ENCODE results near the gene RNF141.

RNF141 gene

GRCh38 chr11:10499874-10500601 is 40.9 kb downstream of the RNF141 start:
- H3K9ac ChIP-seq (ENCODE audit: low read depth, low read length, poor library complexity), result no peak overlapping the region
- H2BK15ac ChIP-seq (ENCODE audit: low read length), result no peak overlapping the region
- H2BK12ac ChIP-seq (ENCODE audit: low read length), result no peak overlapping the region
- no peaks in the 10 kb centered on the region for H3K9me3 ChIP-seq (replicated peaks in 1 of 2; ENCODE audit: control insufficient read depth in 2 of 2, insufficient read depth in 1 of 2, low read depth in 1 of 2, low read length in 2 of 2)
- H2BK5ac ChIP-seq (ENCODE audit: low read length), result no peak overlapping the region
- no peak overlapping the region for H2AK5ac ChIP-seq (ENCODE audit: low read depth, low read length)
- peak overlapping the region; percentile 0 for H3K23ac ChIP-seq (ENCODE audit: low read depth, low read length, poor library complexity)
- WGBS, 2 donors (ENCODE audit: extremely low coverage in 2 of 2, insufficient read length in 2 of 2, insufficient replicate concordance in 1 of 2), result no CpG with 5 or more reads among the region's 15 CpGs
- H4K8ac ChIP-seq (ENCODE audit: low read depth, low read length), result no peak overlapping the region
- no peak for DNase-seq (ENCODE audit: low spot score)
- H3K4me3 ChIP-seq (ENCODE audit: low read length in 2 of 2), result peak overlapping the region in 1 of 2 donors; percentile 59
- H2AFZ ChIP-seq (ENCODE audit: low read length), result no peak overlapping the region
- H3K27me3 ChIP-seq (ENCODE audit: control insufficient read depth in 3 of 3, insufficient read depth in 3 of 3, low read depth in 1 of 3, low read length in 3 of 3), result no peaks in the 10 kb centered on the region
- H3K36me3 ChIP-seq (replicated peaks in 1 of 2; ENCODE audit: control insufficient read depth in 2 of 2, insufficient read depth in 2 of 2, low read length in 2 of 2), result peaks cover 0 to 2% of the 10 kb centered on the region in 2 donors
- no peak overlapping the region for H3K14ac ChIP-seq (ENCODE audit: low read length)
- H3K18ac ChIP-seq (ENCODE audit: low read length), result no peak overlapping the region
- peaks cover 6 to 8% of the 10 kb centered on the region in 2 donors for H3K4me1 ChIP-seq (ENCODE audit: control insufficient read depth in 2 of 2, insufficient read depth in 1 of 2, low read depth in 1 of 2, low read length in 2 of 2)
- H3K27ac ChIP-seq (replicated peaks; ENCODE audit: low read length), result no peak overlapping the region
- no peak overlapping the region for H3K4ac ChIP-seq (ENCODE audit: low read length)
- H3K4me2 ChIP-seq (ENCODE audit: insufficient read depth, low read length, poor library complexity, severe bottlenecking), result no peak overlapping the region
- no peak overlapping the region for H2BK120ac ChIP-seq (ENCODE audit: low read depth, low read length)
- no peaks in the 10 kb centered on the region for H3K79me1 ChIP-seq (ENCODE audit: low read depth, low read length)
- no peak overlapping the region for H4K91ac ChIP-seq (ENCODE audit: low read depth, low read length, poor library complexity)

GRCh38 chr11:10499452-10499851 is 41.5 kb downstream of the RNF141 start:
- no CpG with 5 or more reads among the region's 5 CpGs for WGBS, 2 donors (ENCODE audit: extremely low coverage in 2 of 2, insufficient read length in 2 of 2, insufficient replicate concordance in 1 of 2)
- Histone ChIP-seq H3K4ac (ENCODE audit: low read length) (no peak overlapping the region), H3K27me3 (ENCODE audit: control insufficient read depth in 3 of 3, insufficient read depth in 3 of 3, low read depth in 1 of 3, low read length in 3 of 3) (no peaks in the 10 kb centered on the region), H4K91ac (ENCODE audit: low read depth, low read length, poor library complexity) (no peak overlapping the region), H4K8ac (ENCODE audit: low read depth, low read length) (no peak overlapping the region), H2BK5ac (ENCODE audit: low read length) (no peak overlapping the region), H3K4me2 (ENCODE audit: insufficient read depth, low read length, poor library complexity, severe bottlenecking) (no peak overlapping the region), H3K14ac (ENCODE audit: low read length) (no peak overlapping the region), H3K9ac (ENCODE audit: low read depth, low read length, poor library complexity) (no peak overlapping the region), H3K4me3 (ENCODE audit: low read length in 2 of 2) (peak overlapping the region in 1 of 2 donors; percentile 6), H3K79me1 (ENCODE audit: low read depth, low read length) (no peaks in the 10 kb centered on the region), H2AK5ac (ENCODE audit: low read depth, low read length) (no peak overlapping the region), H3K18ac (ENCODE audit: low read length) (no peak overlapping the region), H2AFZ (ENCODE audit: low read length) (no peak overlapping the region), H3K27ac (replicated peaks; ENCODE audit: low read length) (no peak overlapping the region), H3K36me3 (replicated peaks in 1 of 2; ENCODE audit: control insufficient read depth in 2 of 2, insufficient read depth in 2 of 2, low read length in 2 of 2) (peaks cover 0 to 2% of the 10 kb centered on the region in 2 donors), H2BK12ac (ENCODE audit: low read length) (no peak overlapping the region), H3K23ac (ENCODE audit: low read depth, low read length, poor library complexity) (no peak overlapping the region), H2BK120ac (ENCODE audit: low read depth, low read length) (no peak overlapping the region), H3K9me3 (replicated peaks in 1 of 2; ENCODE audit: control insufficient read depth in 2 of 2, insufficient read depth in 1 of 2, low read depth in 1 of 2, low read length in 2 of 2) (no peaks in the 10 kb centered on the region), H2BK15ac (ENCODE audit: low read length) (no peak overlapping the region), H3K4me1 (ENCODE audit: control insufficient read depth in 2 of 2, insufficient read depth in 1 of 2, low read depth in 1 of 2, low read length in 2 of 2) (peaks cover 6 to 8% of the 10 kb centered on the region in 2 donors)
- DNase-seq (ENCODE audit: low spot score), result no peak

- Histone ChIP-seq H3K4me2 (ENCODE audit: insufficient read depth, low read length, poor library complexity, severe bottlenecking) (no peak overlapping the region), H3K27ac (replicated peaks; ENCODE audit: low read length) (no peak overlapping the region), H3K4me1 (ENCODE audit: control insufficient read depth in 2 of 2, insufficient read depth in 1 of 2, low read depth in 1 of 2, low read length in 2 of 2) (peaks cover 2 to 4% of the 10 kb centered on the region in 2 donors), H2BK120ac (ENCODE audit: low read depth, low read length) (no peak overlapping the region), H3K79me1 (ENCODE audit: low read depth, low read length) (no peaks in the 10 kb centered on the region), H3K9ac (ENCODE audit: low read depth, low read length, poor library complexity) (no peak overlapping the region), H3K36me3 (replicated peaks in 1 of 2; ENCODE audit: control insufficient read depth in 2 of 2, insufficient read depth in 2 of 2, low read length in 2 of 2) (peaks cover 0 to 2% of the 10 kb centered on the region in 2 donors), H2BK5ac (ENCODE audit: low read length) (no peak overlapping the region), H4K8ac (ENCODE audit: low read depth, low read length) (no peak overlapping the region), H3K4ac (ENCODE audit: low read length) (no peak overlapping the region), H3K27me3 (ENCODE audit: control insufficient read depth in 3 of 3, insufficient read depth in 3 of 3, low read depth in 1 of 3, low read length in 3 of 3) (no peaks in the 10 kb centered on the region), H2AFZ (ENCODE audit: low read length) (no peak overlapping the region), H3K9me3 (replicated peaks in 1 of 2; ENCODE audit: control insufficient read depth in 2 of 2, insufficient read depth in 1 of 2, low read depth in 1 of 2, low read length in 2 of 2) (peaks cover 0 to 4% of the 10 kb centered on the region in 2 donors), H3K4me3 (ENCODE audit: low read length in 2 of 2) (no peak overlapping the region), H3K23ac (ENCODE audit: low read depth, low read length, poor library complexity) (no peak overlapping the region), H2AK5ac (ENCODE audit: low read depth, low read length) (peak overlapping the region; percentile 53), H2BK15ac (ENCODE audit: low read length) (peak overlapping the region; percentile 35), H4K91ac (ENCODE audit: low read depth, low read length, poor library complexity) (no peak overlapping the region), H3K14ac (ENCODE audit: low read length) (no peak overlapping the region), H2BK12ac (ENCODE audit: low read length) (no peak overlapping the region), H3K18ac (ENCODE audit: low read length) (no peak overlapping the region)
- DNase-seq (ENCODE audit: low spot score), result no peak
- WGBS, 2 donors (ENCODE audit: extremely low coverage in 2 of 2, insufficient read length in 2 of 2, insufficient replicate concordance in 1 of 2), result no CpG with 5 or more reads among the region's 10 CpGs
These were observed 42.3 kb downstream of the RNF141 start for GRCh38 chr11:10498426-10499250.

GRCh38 chr11:10498022-10498400 is 43.0 kb downstream of the RNF141 start:
- no peak overlapping the region for H3K4me2 ChIP-seq (ENCODE audit: insufficient read depth, low read length, poor library complexity, severe bottlenecking)
- no peak overlapping the region for H2AK5ac ChIP-seq (ENCODE audit: low read depth, low read length)
- no peak overlapping the region for H3K9ac ChIP-seq (ENCODE audit: low read depth, low read length, poor library complexity)
- H3K4me3 ChIP-seq (ENCODE audit: low read length in 2 of 2), result no peak overlapping the region
- no peak overlapping the region for H3K27ac ChIP-seq (replicated peaks; ENCODE audit: low read length)
- no peak overlapping the region for H4K8ac ChIP-seq (ENCODE audit: low read depth, low read length)
- no CpG with 5 or more reads among the region's 7 CpGs for WGBS, 2 donors (ENCODE audit: extremely low coverage in 2 of 2, insufficient read length in 2 of 2, insufficient replicate concordance in 1 of 2)
- no peak overlapping the region for H3K14ac ChIP-seq (ENCODE audit: low read length)
- H4K91ac ChIP-seq (ENCODE audit: low read depth, low read length, poor library complexity), result no peak overlapping the region
- H3K36me3 ChIP-seq (replicated peaks in 1 of 2; ENCODE audit: control insufficient read depth in 2 of 2, insufficient read depth in 2 of 2, low read length in 2 of 2), result peaks cover 0 to 2% of the 10 kb centered on the region in 2 donors
- no peak for DNase-seq (ENCODE audit: low spot score)
- H3K27me3 ChIP-seq (ENCODE audit: control insufficient read depth in 3 of 3, insufficient read depth in 3 of 3, low read depth in 1 of 3, low read length in 3 of 3), result no peaks in the 10 kb centered on the region
- no peaks in the 10 kb centered on the region for H3K79me1 ChIP-seq (ENCODE audit: low read depth, low read length)
- H2BK120ac ChIP-seq (ENCODE audit: low read depth, low read length), result no peak overlapping the region
- H3K4me1 ChIP-seq (ENCODE audit: control insufficient read depth in 2 of 2, insufficient read depth in 1 of 2, low read depth in 1 of 2, low read length in 2 of 2), result peaks cover 0 to 4% of the 10 kb centered on the region in 2 donors
- no peak overlapping the region for H3K23ac ChIP-seq (ENCODE audit: low read depth, low read length, poor library complexity)
- H2AFZ ChIP-seq (ENCODE audit: low read length), result no peak overlapping the region
- H3K9me3 ChIP-seq (replicated peaks in 1 of 2; ENCODE audit: control insufficient read depth in 2 of 2, insufficient read depth in 1 of 2, low read depth in 1 of 2, low read length in 2 of 2), result peaks cover 0 to 4% of the 10 kb centered on the region in 2 donors
- no peak overlapping the region for H3K4ac ChIP-seq (ENCODE audit: low read length)
- H2BK12ac ChIP-seq (ENCODE audit: low read length), result no peak overlapping the region
- H2BK15ac ChIP-seq (ENCODE audit: low read length), result peak overlapping the region; percentile 35
- H3K18ac ChIP-seq (ENCODE audit: low read length), result no peak overlapping the region
- H2BK5ac ChIP-seq (ENCODE audit: low read length), result no peak overlapping the region

Data from neuronal stem cell (in vitro differentiated cells).